Body of pancreas (tissue), 4 donors: ENCODE results near the gene ARF6.

Source experiments
- POLR2A ChIP-seq, 3 donors: fragments of 450-650 bp; IDR thresholded peaks; one replicate each; pipeline ENCODE4 v1.6.1; 2016; ENCODE audit warnings: antibody characterized with exemption in 3 of 3, mild to moderate bottlenecking in 2 of 3
- TF ChIP-seq, protein P1 (sequence below), 7 experiments: fragments of 450-650 bp in 4 of 7; fragments of 200-600 bp in 3 of 7; sonication (generic) in 3 of 7; IDR thresholded peaks; one replicate each; pipeline ENCODE4 v1.5.1; 2016 to 2019; ENCODE audit warnings: antibody characterized with exemption in 7 of 7

DNA sequence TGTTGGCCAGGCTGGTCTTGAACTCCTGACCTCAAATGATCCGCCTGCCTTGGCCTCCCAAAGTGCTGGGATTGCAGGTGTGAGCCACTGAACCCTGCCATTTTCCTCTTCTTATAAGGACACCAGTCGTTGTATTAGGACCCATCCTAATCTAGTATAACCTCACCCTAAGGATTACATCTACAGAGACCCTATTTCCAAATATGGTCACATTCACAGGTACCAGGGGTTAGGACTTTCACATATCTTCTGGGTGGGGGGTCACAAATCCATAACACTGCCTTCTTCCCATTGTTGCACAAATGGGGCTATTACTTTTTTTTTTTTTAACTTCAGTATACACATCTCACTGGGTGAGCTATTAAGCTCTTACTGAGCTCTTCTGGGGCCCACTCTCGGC lies 38.6 kb downstream of the ARF6 start:
- TF ChIP-seq, protein P1, sequence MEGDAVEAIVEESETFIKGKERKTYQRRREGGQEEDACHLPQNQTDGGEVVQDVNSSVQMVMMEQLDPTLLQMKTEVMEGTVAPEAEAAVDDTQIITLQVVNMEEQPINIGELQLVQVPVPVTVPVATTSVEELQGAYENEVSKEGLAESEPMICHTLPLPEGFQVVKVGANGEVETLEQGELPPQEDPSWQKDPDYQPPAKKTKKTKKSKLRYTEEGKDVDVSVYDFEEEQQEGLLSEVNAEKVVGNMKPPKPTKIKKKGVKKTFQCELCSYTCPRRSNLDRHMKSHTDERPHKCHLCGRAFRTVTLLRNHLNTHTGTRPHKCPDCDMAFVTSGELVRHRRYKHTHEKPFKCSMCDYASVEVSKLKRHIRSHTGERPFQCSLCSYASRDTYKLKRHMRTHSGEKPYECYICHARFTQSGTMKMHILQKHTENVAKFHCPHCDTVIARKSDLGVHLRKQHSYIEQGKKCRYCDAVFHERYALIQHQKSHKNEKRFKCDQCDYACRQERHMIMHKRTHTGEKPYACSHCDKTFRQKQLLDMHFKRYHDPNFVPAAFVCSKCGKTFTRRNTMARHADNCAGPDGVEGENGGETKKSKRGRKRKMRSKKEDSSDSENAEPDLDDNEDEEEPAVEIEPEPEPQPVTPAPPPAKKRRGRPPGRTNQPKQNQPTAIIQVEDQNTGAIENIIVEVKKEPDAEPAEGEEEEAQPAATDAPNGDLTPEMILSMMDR (IDR thresholded peaks at IDR 0.05) = no peak
- no peak for TF ChIP-seq POLR2A (IDR thresholded peaks at IDR 0.05)
